ENCODE data around the gene TMEM208.

Gene TMEM208

GRCh38 chr16:67247192-67248072, 20.5 kb downstream of the TMEM208 start, which contains the start of gene FHOD1:
TSS of gene FHOD1 (minus strand) at chr16:67247481. CDS start at chr16:67247410, 71 bp downstream.
- no peaks in the 10 kb centered on the region for H3K27me3 Mint-ChIP-seq
- peaks cover 49% of the 10 kb centered on the region for H3K4me1 Mint-ChIP-seq
- peak within 1 kb of the TSS; percentile 93 for H3K4me3 Mint-ChIP-seq
- H3K36me3 Mint-ChIP-seq = no peaks in the 10 kb centered on the region
- H3K27ac Mint-ChIP-seq = peak within 1 kb of the TSS; percentile 93
- H3K9me3 Mint-ChIP-seq = no peaks in the 10 kb centered on the region

GRCh38 chr16:67248073-67248400, 21.1 kb downstream of the TMEM208 start:
- Mint-ChIP-seq H3K36me3 (no peaks in the 10 kb centered on the region), H3K4me3 (peak overlapping the region; percentile 93), H3K27me3 (no peaks in the 10 kb centered on the region), H3K27ac (peak overlapping the region; percentile 93), H3K9me3 (no peaks in the 10 kb centered on the region), H3K4me1 (peaks cover 45% of the 10 kb centered on the region)

- no peaks in the 10 kb centered on the region for H3K9me3 Mint-ChIP-seq
- peak within 1 kb of the TSS; percentile 93 for H3K27ac Mint-ChIP-seq
- peak within 1 kb of the TSS; percentile 93 for H3K4me3 Mint-ChIP-seq
- no peaks in the 10 kb centered on the region for H3K27me3 Mint-ChIP-seq
- H3K36me3 Mint-ChIP-seq = no peaks in the 10 kb centered on the region
- peaks cover 42% of the 10 kb centered on the region for H3K4me1 Mint-ChIP-seq
Observed at GRCh38 chr16:67248401-67249177, 21.7 kb downstream of the TMEM208 start, which contains the start of gene SLC9A5. TSS of gene SLC9A5 (plus strand) at chr16:67248979. CDS start at chr16:67249015, 36 bp downstream.

- Mint-ChIP-seq H3K9me3 (no peaks in the 10 kb centered on the region), H3K36me3 (no peaks in the 10 kb centered on the region), H3K27me3 (no peaks in the 10 kb centered on the region), H3K4me1 (peaks cover 34% of the 10 kb centered on the region), H3K4me3 (peak overlapping the region; percentile 83), H3K27ac (peak overlapping the region; percentile 86)
Observed at GRCh38 chr16:67249178-67250044, 22.5 kb downstream of the TMEM208 start.

GRCh38 chr16:67250045-67250327, 23.1 kb downstream of the TMEM208 start:
- Mint-ChIP-seq H3K9me3 (no peaks in the 10 kb centered on the region), H3K36me3 (no peaks in the 10 kb centered on the region), H3K4me1 (peaks cover 28% of the 10 kb centered on the region), H3K4me3 (peak overlapping the region; percentile 83), H3K27me3 (no peaks in the 10 kb centered on the region), H3K27ac (peak overlapping the region; percentile 86)

GRCh38 chr16:67252609-67253497, 25.9 kb downstream of the TMEM208 start:
- Mint-ChIP-seq H3K27me3 (peaks cover 4% of the 10 kb centered on the region), H3K36me3 (no peaks in the 10 kb centered on the region), H3K9me3 (no peaks in the 10 kb centered on the region), H3K27ac (no peak overlapping the region), H3K4me1 (peaks cover 16% of the 10 kb centered on the region), H3K4me3 (no peak overlapping the region)

- no peak overlapping the region for H3K27ac Mint-ChIP-seq
- H3K27me3 Mint-ChIP-seq = peaks cover 4% of the 10 kb centered on the region
- H3K4me1 Mint-ChIP-seq = peaks cover 3% of the 10 kb centered on the region
- no peaks in the 10 kb centered on the region for H3K9me3 Mint-ChIP-seq
- H3K36me3 Mint-ChIP-seq = no peaks in the 10 kb centered on the region
- H3K4me3 Mint-ChIP-seq = no peak overlapping the region
Observed at GRCh38 chr16:67254801-67255552, 28.0 kb downstream of the TMEM208 start.

- Mint-ChIP-seq H3K36me3 (no peaks in the 10 kb centered on the region), H3K4me3 (no peak overlapping the region), H3K4me1 (no peaks in the 10 kb centered on the region), H3K27me3 (peaks cover 4% of the 10 kb centered on the region), H3K9me3 (no peaks in the 10 kb centered on the region), H3K27ac (no peak overlapping the region)
Observed at GRCh38 chr16:67255553-67256221, 28.8 kb downstream of the TMEM208 start.

- no peaks in the 10 kb centered on the region for H3K9me3 Mint-ChIP-seq
- no peaks in the 10 kb centered on the region for H3K4me1 Mint-ChIP-seq
- H3K27me3 Mint-ChIP-seq = peaks cover 4% of the 10 kb centered on the region
- H3K27ac Mint-ChIP-seq = no peak overlapping the region
- H3K4me3 Mint-ChIP-seq = no peak overlapping the region
- H3K36me3 Mint-ChIP-seq = no peaks in the 10 kb centered on the region
Observed at GRCh38 chr16:67256701-67257230, 29.8 kb downstream of the TMEM208 start.

- H3K9me3 Mint-ChIP-seq = no peaks in the 10 kb centered on the region
- H3K27me3 Mint-ChIP-seq = peaks cover 4% of the 10 kb centered on the region
- H3K36me3 Mint-ChIP-seq = no peaks in the 10 kb centered on the region
- H3K4me1 Mint-ChIP-seq = no peaks in the 10 kb centered on the region
- H3K4me3 Mint-ChIP-seq = no peak overlapping the region
- H3K27ac Mint-ChIP-seq = no peak overlapping the region
Observed at GRCh38 chr16:67257486-67258160, 30.7 kb downstream of the TMEM208 start.

- Mint-ChIP-seq H3K36me3 (no peaks in the 10 kb centered on the region), H3K4me1 (no peaks in the 10 kb centered on the region), H3K27me3 (peaks cover 7% of the 10 kb centered on the region), H3K27ac (no peak overlapping the region), H3K9me3 (no peaks in the 10 kb centered on the region), H3K4me3 (no peak overlapping the region)
Observed at GRCh38 chr16:67258161-67258835, 31.4 kb downstream of the TMEM208 start.

- Mint-ChIP-seq H3K9me3 (no peaks in the 10 kb centered on the region), H3K27me3 (peaks cover 9% of the 10 kb centered on the region), H3K27ac (no peak overlapping the region), H3K4me1 (no peaks in the 10 kb centered on the region), H3K36me3 (no peaks in the 10 kb centered on the region), H3K4me3 (no peak overlapping the region)
Observed at GRCh38 chr16:67259705-67260104, 32.8 kb downstream of the TMEM208 start.
